OCI-LY3 (cell line): ENCODE measurements around the gene ZFC3H1.

ENCODE experiments used
- H2AFZ ChIP-seq: fragments of 200-600, 300-600 bp; shearing (Covaris generic); 2 replicates; pipeline ENCODE4 v1.6.0; 2014; ENCODE audit warnings: antibody characterized with exemption, low read depth, low read length
- H3K27ac ChIP-seq: fragments of 200-600, 300-600 bp; sonication (generic); 2 replicates; pipeline ENCODE4 v1.5.1; 2014; ENCODE audit warnings: mild to moderate bottlenecking, low read length, moderate library complexity, mixed read lengths
- H3K27me3 ChIP-seq: fragments of 200-600, 300-600 bp; sonication (generic); 2 replicates; pipeline ENCODE4 v1.6.1; 2014; ENCODE audit warnings: low read depth, low read length, mixed read lengths
- H3K36me3 ChIP-seq: fragments of 200-600, 300-600 bp; sonication (generic); replicated peaks from 2 replicates; pipeline ENCODE3; 2014; ENCODE audit warnings: low read depth, low read length, mixed read lengths
- H3K4me1 ChIP-seq: fragments of 300-600, 200-600 bp; sonication (generic); 2 replicates; pipeline ENCODE4 v1.6.1; 2014; ENCODE audit warnings: low read length, mixed read lengths
- H3K4me2 ChIP-seq: fragments of 200-600, 300-600 bp; sonication (generic); 2 replicates; pipeline ENCODE4 v1.6.1; 2014; ENCODE audit warnings: low read length, mixed read lengths
- H3K4me3 ChIP-seq: fragments of 300-600, 200-600 bp; sonication (generic); 2 replicates; pipeline ENCODE4 v1.5.1; 2014; ENCODE audit warnings: antibody characterized with exemption, mild to moderate bottlenecking, low read length, moderate library complexity
- H3K79me2 ChIP-seq: fragments of 300-600, 200-600 bp; shearing (Covaris generic); 2 replicates; pipeline ENCODE4 v1.6.1; 2014; ENCODE audit warnings: mild to moderate bottlenecking, low read length, mixed read lengths
- H3K9ac ChIP-seq: fragments of 300-600, 200-600 bp; shearing (Covaris generic); 2 replicates; pipeline ENCODE4 v1.6.0; 2014; ENCODE audit warnings: mild to moderate bottlenecking, low read length, moderate library complexity
- H3K9me3 ChIP-seq: fragments of 200-600, 300-600 bp; shearing (Covaris generic); 2 replicates; pipeline ENCODE4 v1.6.1; 2014; ENCODE audit warnings: low read length, mixed read lengths; ENCODE audit not compliant: insufficient read depth
- H4K20me1 ChIP-seq: fragments of 200-600, 300-600 bp; sonication (generic); 2 replicates; pipeline ENCODE4 v1.6.1; 2016; ENCODE audit warnings: low read length, mixed read lengths; ENCODE audit not compliant: insufficient read depth
- CTCF ChIP-seq: fragments of 200-600, 300-600 bp; sonication (generic); IDR thresholded peaks from 2 replicates; pipeline ENCODE4 v1.5.1; 2014; ENCODE audit warnings: antibody characterized with exemption, low read length, low read depth
- EZH2phosphoT487 ChIP-seq: fragments of 200-600 bp; shearing (Covaris generic); IDR thresholded peaks from 2 replicates; pipeline ENCODE4 v1.6.1; 2018; ENCODE audit warnings: antibody characterized with exemption, mixed run types, low read depth

Gene ZFC3H1

GRCh38 chr12:71664411-71665089 lies 902 bp upstream of the ZFC3H1 start:
- peak overlapping the region; percentile 92 for H3K4me3 ChIP-seq

GRCh38 chr12:71662849-71663560 lies 643 bp downstream of the ZFC3H1 start:
- Histone ChIP-seq H3K9me3 (no peaks in the 10 kb centered on the region), H3K27ac (peak overlapping the region; percentile 91), H3K9ac (peak overlapping the region; percentile 88), H3K36me3 (peaks cover 27% of the 10 kb centered on the region), H3K79me2 (peaks cover 75% of the 10 kb centered on the region), H3K4me1 (peaks cover 17% of the 10 kb centered on the region), H4K20me1 (peaks cover 14% of the 10 kb centered on the region), H3K4me2 (peak overlapping the region; percentile 91), H2AFZ (peak overlapping the region; percentile 69), H3K4me3 (peak overlapping the region; percentile 92), H3K27me3 (no peaks in the 10 kb centered on the region)
- TF ChIP-seq EZH2phosphoT487: no peak
- no peak for TF ChIP-seq CTCF

More at GRCh38 chr12:71664411-71665089, 902 bp upstream of the ZFC3H1 start:
- H2AFZ ChIP-seq: peak overlapping the region; percentile 80
- peaks cover 63% of the 10 kb centered on the region for H3K79me2 ChIP-seq
- H3K9me3 ChIP-seq: no peaks in the 10 kb centered on the region
- H4K20me1 ChIP-seq: peaks cover 14% of the 10 kb centered on the region
- peak overlapping the region; percentile 95 for H3K9ac ChIP-seq
- TF ChIP-seq EZH2phosphoT487: no peak
- no peak for TF ChIP-seq CTCF
- peak overlapping the region; percentile 91 for H3K4me2 ChIP-seq
- H3K27me3 ChIP-seq: no peaks in the 10 kb centered on the region
- H3K4me1 ChIP-seq: peaks cover 17% of the 10 kb centered on the region
- peak overlapping the region; percentile 91 for H3K27ac ChIP-seq
- H3K36me3 ChIP-seq: peaks cover 16% of the 10 kb centered on the region

GRCh38 chr12:71661977-71662530 lies 1.6 kb downstream of the ZFC3H1 start:
- peaks cover 80% of the 10 kb centered on the region for H3K79me2 ChIP-seq
- H3K4me2 ChIP-seq: peak overlapping the region; percentile 91
- H3K27ac ChIP-seq: no peak overlapping the region
- TF ChIP-seq EZH2phosphoT487: no peak
- no peak for TF ChIP-seq CTCF
- peaks cover 14% of the 10 kb centered on the region for H4K20me1 ChIP-seq
- peak overlapping the region; percentile 92 for H3K4me3 ChIP-seq
- H3K27me3 ChIP-seq: no peaks in the 10 kb centered on the region
- H3K9ac ChIP-seq: peak overlapping the region; percentile 88
- peaks cover 32% of the 10 kb centered on the region for H3K36me3 ChIP-seq
- no peaks in the 10 kb centered on the region for H3K9me3 ChIP-seq
- no peak overlapping the region for H2AFZ ChIP-seq
- peaks cover 17% of the 10 kb centered on the region for H3K4me1 ChIP-seq

GRCh38 chr12:71656740-71657139 lies 6.9 kb downstream of the ZFC3H1 start:
- peaks cover 5% of the 10 kb centered on the region for H4K20me1 ChIP-seq
- no peak overlapping the region for H3K9ac ChIP-seq
- no peaks in the 10 kb centered on the region for H3K27me3 ChIP-seq
- no peak overlapping the region for H3K27ac ChIP-seq
- H3K4me1 ChIP-seq: peaks cover 4% of the 10 kb centered on the region
- peaks cover 9% of the 10 kb centered on the region; the same call in 1 of the 2 replicates for H3K9me3 ChIP-seq
- peaks cover 75% of the 10 kb centered on the region for H3K36me3 ChIP-seq
- H3K79me2 ChIP-seq: peaks cover 90% of the 10 kb centered on the region
- H3K4me3 ChIP-seq: no peak overlapping the region
- no peak overlapping the region for H3K4me2 ChIP-seq
- no peak overlapping the region for H2AFZ ChIP-seq
- TF ChIP-seq CTCF: no peak
- no peak for TF ChIP-seq EZH2phosphoT487
